PC-3 (cell line): ENCODE measurements around the gene TRAIP. TPM values are rescaled to one million over a fixed set of nuclear protein-coding genes. Genes with fewer than 3 reads are reported as not detected.

Experiments used
- ATAC-seq: fragments of 200-7000 bp; cut with Tn5 transposase; 2 replicates; pipeline ENCODE4 v1.9.1; 2020; ENCODE audit warnings: mild to moderate bottlenecking, moderate library complexity
- BruUV-seq: library from RNA; stranded (reverse); fragments of 400-500 nt; replicated peaks from 2 replicates; lab custom pipeline; 2021; lab: Mats Ljungman, UMichigan
- CTCF ChIA-PET: fragments of 300-600 bp; sonication (Branson Sonifier 250); formaldehyde crosslinking; loops from one replicate; lab custom pipeline; 2022; ENCODE audit warnings: antibody characterized with exemption; lab: Charles Lee
- POLR2A ChIA-PET: fragments of 300-600 bp; sonication (Branson Sonifier 250); formaldehyde crosslinking; loops from one replicate; lab custom pipeline; 2022; ENCODE audit warnings: antibody characterized with exemption; ENCODE audit not compliant: unreplicated experiment; lab: Charles Lee
- DNase-seq: peaks from one replicate; pipeline ENCODE4 v3.0.0-alpha.2; 2015
- H2AFZ ChIP-seq: fragments of 300-600 bp; sonication (generic); 2 replicates; pipeline ENCODE4 v1.6.0; 2016; ENCODE audit warnings: antibody characterized with exemption, low read length
- H3F3A ChIP-seq: fragments of 300-600 bp; sonication (generic); one replicate; pipeline ENCODE4 v1.6.0; 2017; ENCODE audit warnings: antibody characterized with exemption, low read length, control low read depth, mild to moderate bottlenecking; ENCODE audit not compliant: unreplicated experiment
- H3K27ac ChIP-seq: fragments of 300-600 bp; sonication (generic); 2 replicates; pipeline ENCODE4 v1.5.1; 2016; ENCODE audit warnings: mild to moderate bottlenecking, low read length
- H3K27me3 ChIP-seq: fragments of 300-600 bp; sonication (generic); 2 replicates; pipeline ENCODE4 v1.6.1; 2016; ENCODE audit warnings: low read length, mixed read lengths
- H3K36me3 ChIP-seq: fragments of 300-600 bp; sonication (generic); 2 replicates; pipeline ENCODE4 v1.6.1; 2016; ENCODE audit warnings: low read depth, mixed run types, low read length, mixed read lengths
- H3K4me1 ChIP-seq: fragments of 300-600 bp; sonication (generic); 2 replicates; pipeline ENCODE4 v1.5.1; 2016; ENCODE audit warnings: low read length; ENCODE audit not compliant: insufficient read depth
- H3K4me2 ChIP-seq: fragments of 300-600 bp; sonication (generic); 2 replicates; pipeline ENCODE4 v1.6.0; 2016; ENCODE audit warnings: low read length
- H3K4me3 ChIP-seq: fragments of 300-600 bp; sonication (generic); 2 replicates; pipeline ENCODE4 v1.5.1; 2016; ENCODE audit warnings: mild to moderate bottlenecking, low read length, mixed read lengths
- H3K79me2 ChIP-seq: fragments of 300-600 bp; sonication (generic); 2 replicates; pipeline ENCODE4 v1.6.1; 2017; ENCODE audit warnings: low read length, mixed read lengths
- H3K9ac ChIP-seq: fragments of 300-600 bp; sonication (generic); 2 replicates; pipeline ENCODE4 v1.6.0; 2016; ENCODE audit warnings: mild to moderate bottlenecking, low read length
- H3K9me2 ChIP-seq: fragments of 300-600 bp; sonication (generic); replicated peaks from 2 replicates; pipeline ENCODE4 v1.6.1; 2016; ENCODE audit warnings: mixed run types, low read length, mixed read lengths
- H3K9me3 ChIP-seq: fragments of 300-600 bp; sonication (generic); 2 replicates; pipeline ENCODE4 v1.6.1; 2016; ENCODE audit warnings: low read length, mixed read lengths
- H4K20me1 ChIP-seq: fragments of 300-600 bp; sonication (generic); 2 replicates; pipeline ENCODE4 v1.6.1; 2016; ENCODE audit warnings: low read length, mixed read lengths
- EZH2 ChIP-seq: fragments of 300-600 bp; sonication (generic); IDR thresholded peaks from one replicate; pipeline ENCODE4 v1.6.1; 2017; ENCODE audit warnings: antibody characterized with exemption, mild to moderate bottlenecking, low read length; ENCODE audit not compliant: unreplicated experiment
- EZH2phosphoT487 ChIP-seq: fragments of 300-600 bp; sonication (generic); IDR thresholded peaks from 2 replicates; pipeline ENCODE4 v1.6.1; 2018; ENCODE audit warnings: mild to moderate bottlenecking, antibody characterized with exemption, low read length, borderline replicate concordance
- intact Hi-C: fragments of 100-400 bp; cut with micrococcal nuclease; formaldehyde crosslinking; loops from 2 replicates; pipeline ENCODE4 v1.9.0; 2023
- total RNA-seq: library from RNA; depleted of rRNA; stranded (reverse); fragments of >200 nt; gene quantifications from 2 replicates; pipeline ENCODE4 v1.2.3, GENCODE V29; 2014
- TF ChIP-seq, protein P1 (sequence below): fragments of 300-600 bp; sonication (generic); conservative IDR thresholded peaks from 2 replicates; pipeline ENCODE4 v1.5.1; 2017; ENCODE audit warnings: antibody characterized with exemption, low read depth, mild to moderate bottlenecking, low read length

TRAIP gene
- total RNA-seq, 1 experiment from 2014 or later = 21.6 TPM

GRCh38 chr3:49805897-49806701 lies 50.3 kb downstream of the TRAIP start:
- Histone ChIP-seq H3F3A (no peaks in the 10 kb centered on the region), H3K4me3 (no peak overlapping the region), H3K36me3 (no peaks in the 10 kb centered on the region), H4K20me1 (no peaks in the 10 kb centered on the region), H3K27me3 (no peaks in the 10 kb centered on the region), H3K9me2 (no peaks in the 10 kb centered on the region), H2AFZ (no peak overlapping the region), H3K27ac (no peak overlapping the region), H3K9me3 (no peaks in the 10 kb centered on the region), H3K4me1 (peaks cover 12% of the 10 kb centered on the region; the same call in 1 of the 2 replicates), H3K9ac (no peak overlapping the region), H3K79me2 (no peaks in the 10 kb centered on the region), H3K4me2 (no peak overlapping the region)
- intact Hi-C loops = no loop called here
- ChIA-PET POLR2A (no interaction called here), CTCF (no interaction called here)
- no TSS peak for BruUV-seq
- no peak for DNase-seq
- TF ChIP-seq EZH2 = no peak
- ATAC-seq = no peak

- Histone ChIP-seq H4K20me1 (no peaks in the 10 kb centered on the region), H3K4me2 (no peak overlapping the region), H3K4me3 (no peak overlapping the region), H3K9ac (no peak overlapping the region), H3K36me3 (no peaks in the 10 kb centered on the region), H3K27ac (no peak overlapping the region), H3F3A (no peaks in the 10 kb centered on the region), H3K79me2 (no peaks in the 10 kb centered on the region), H3K27me3 (no peaks in the 10 kb centered on the region), H3K9me2 (no peaks in the 10 kb centered on the region), H2AFZ (no peak overlapping the region), H3K9me3 (no peaks in the 10 kb centered on the region), H3K4me1 (peaks cover 12% of the 10 kb centered on the region; the same call in 1 of the 2 replicates)
- BruUV-seq = no TSS peak
- ATAC-seq (no peak), DNase-seq (peak; percentile 47)
- POLR2A ChIA-PET = no interaction called here
- intact Hi-C loops = no loop called here
- TF ChIP-seq EZH2phosphoT487 (no peak), EZH2 (no peak)
- TF ChIP-seq, protein P1, sequence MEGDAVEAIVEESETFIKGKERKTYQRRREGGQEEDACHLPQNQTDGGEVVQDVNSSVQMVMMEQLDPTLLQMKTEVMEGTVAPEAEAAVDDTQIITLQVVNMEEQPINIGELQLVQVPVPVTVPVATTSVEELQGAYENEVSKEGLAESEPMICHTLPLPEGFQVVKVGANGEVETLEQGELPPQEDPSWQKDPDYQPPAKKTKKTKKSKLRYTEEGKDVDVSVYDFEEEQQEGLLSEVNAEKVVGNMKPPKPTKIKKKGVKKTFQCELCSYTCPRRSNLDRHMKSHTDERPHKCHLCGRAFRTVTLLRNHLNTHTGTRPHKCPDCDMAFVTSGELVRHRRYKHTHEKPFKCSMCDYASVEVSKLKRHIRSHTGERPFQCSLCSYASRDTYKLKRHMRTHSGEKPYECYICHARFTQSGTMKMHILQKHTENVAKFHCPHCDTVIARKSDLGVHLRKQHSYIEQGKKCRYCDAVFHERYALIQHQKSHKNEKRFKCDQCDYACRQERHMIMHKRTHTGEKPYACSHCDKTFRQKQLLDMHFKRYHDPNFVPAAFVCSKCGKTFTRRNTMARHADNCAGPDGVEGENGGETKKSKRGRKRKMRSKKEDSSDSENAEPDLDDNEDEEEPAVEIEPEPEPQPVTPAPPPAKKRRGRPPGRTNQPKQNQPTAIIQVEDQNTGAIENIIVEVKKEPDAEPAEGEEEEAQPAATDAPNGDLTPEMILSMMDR = no peak
- CTCF ChIA-PET = no interaction called here
Observed at GRCh38 chr3:49805367-49805782, 51.0 kb downstream of the TRAIP start.

- intact Hi-C loops = no loop called here
Observed at GRCh38 chr3:49804141-49805041, 52.0 kb downstream of the TRAIP start.

More at GRCh38 chr3:49804141-49805041, 52.0 kb downstream of the TRAIP start:
- ATAC-seq = no peak
- Histone ChIP-seq H3K4me2 (peak overlapping the region; percentile 92), H2AFZ (no peak overlapping the region), H3K9ac (no peak overlapping the region), H3K27ac (no peak overlapping the region), H3K4me1 (peaks cover 20% of the 10 kb centered on the region), H3F3A (no peaks in the 10 kb centered on the region), H3K79me2 (no peaks in the 10 kb centered on the region), H4K20me1 (no peaks in the 10 kb centered on the region), H3K36me3 (no peaks in the 10 kb centered on the region), H3K27me3 (no peaks in the 10 kb centered on the region), H3K9me2 (no peaks in the 10 kb centered on the region), H3K4me3 (no peak overlapping the region), H3K9me3 (no peaks in the 10 kb centered on the region)
- DNase-seq = no peak
- no TSS peak for BruUV-seq
- ChIA-PET CTCF (interaction anchor here (0.6 to 2.3 kb wide), 3 partner anchors 24 to 102 kb away, joined by 3 to 18 read pairs (median 15); no protein-coding TSS in a partner anchor), POLR2A (no interaction called here)
- TF ChIP-seq EZH2phosphoT487 (no peak), EZH2 (no peak)
- TF ChIP-seq, protein P1 = no peak
